ENCODE results near the gene MYO1B.

DNA sequence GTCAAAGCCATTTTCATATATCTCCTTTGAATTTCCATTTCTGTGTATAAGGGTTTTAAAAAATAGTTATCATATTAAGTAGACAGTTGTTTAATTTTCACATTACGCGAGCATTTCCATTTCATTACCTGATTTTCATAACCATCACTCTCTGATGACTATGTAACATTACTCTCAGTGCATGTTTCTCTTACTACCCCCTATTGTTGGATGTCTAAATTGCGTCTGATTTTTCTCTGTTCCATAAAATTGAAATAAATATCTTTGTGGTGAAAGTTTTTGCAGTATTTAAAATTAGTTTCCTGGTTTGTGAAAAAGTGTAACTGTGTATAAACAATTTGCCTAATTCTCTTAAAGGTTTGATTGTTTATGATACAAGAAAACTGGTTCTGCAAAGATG is 123.8 kb downstream of the MYO1B start:
- TF ChIP-seq, protein P1, sequence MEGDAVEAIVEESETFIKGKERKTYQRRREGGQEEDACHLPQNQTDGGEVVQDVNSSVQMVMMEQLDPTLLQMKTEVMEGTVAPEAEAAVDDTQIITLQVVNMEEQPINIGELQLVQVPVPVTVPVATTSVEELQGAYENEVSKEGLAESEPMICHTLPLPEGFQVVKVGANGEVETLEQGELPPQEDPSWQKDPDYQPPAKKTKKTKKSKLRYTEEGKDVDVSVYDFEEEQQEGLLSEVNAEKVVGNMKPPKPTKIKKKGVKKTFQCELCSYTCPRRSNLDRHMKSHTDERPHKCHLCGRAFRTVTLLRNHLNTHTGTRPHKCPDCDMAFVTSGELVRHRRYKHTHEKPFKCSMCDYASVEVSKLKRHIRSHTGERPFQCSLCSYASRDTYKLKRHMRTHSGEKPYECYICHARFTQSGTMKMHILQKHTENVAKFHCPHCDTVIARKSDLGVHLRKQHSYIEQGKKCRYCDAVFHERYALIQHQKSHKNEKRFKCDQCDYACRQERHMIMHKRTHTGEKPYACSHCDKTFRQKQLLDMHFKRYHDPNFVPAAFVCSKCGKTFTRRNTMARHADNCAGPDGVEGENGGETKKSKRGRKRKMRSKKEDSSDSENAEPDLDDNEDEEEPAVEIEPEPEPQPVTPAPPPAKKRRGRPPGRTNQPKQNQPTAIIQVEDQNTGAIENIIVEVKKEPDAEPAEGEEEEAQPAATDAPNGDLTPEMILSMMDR (conservative IDR thresholded peaks at IDR 0.05) = peak; percentile 54
- no peak for TF ChIP-seq ZFX (IDR thresholded peaks at IDR 0.05)
